ENCODE measurements around the gene CTSZ.
"Not testable (repeated sequence)": the region's sequence is repeated elsewhere in the genome, so short reads cannot be mapped to it uniquely, and the experiment has no call there.

CTSZ gene

GRCh38 chr20:59023616-59024015, 16.6 kb upstream of the CTSZ start:
- Mint-ChIP-seq H3K4me3 (no peak overlapping the region), H3K36me3 (peaks cover 56% of the 10 kb centered on the region), H3K9me3 (no peaks in the 10 kb centered on the region), H3K27me3 (no peaks in the 10 kb centered on the region), H3K27ac (peak overlapping the region; percentile 28), H3K4me1 (peaks cover 31% of the 10 kb centered on the region)
- ATAC-seq, result no peak

GRCh38 chr20:59022754-59023153, 15.7 kb upstream of the CTSZ start:
- ATAC-seq, result no peak
- peaks cover 64% of the 10 kb centered on the region for H3K36me3 Mint-ChIP-seq
- H3K27ac Mint-ChIP-seq, result peak overlapping the region; percentile 28

GRCh38 chr20:59020938-59021551, 14.0 kb upstream of the CTSZ start:
- H3K36me3 Mint-ChIP-seq, result peaks cover 49% of the 10 kb centered on the region
- H3K4me1 Mint-ChIP-seq, result peaks cover 41% of the 10 kb centered on the region
- H3K27ac Mint-ChIP-seq, result no peak overlapping the region
- H3K4me3 Mint-ChIP-seq, result no peak overlapping the region
- no peak for ATAC-seq
- no peaks in the 10 kb centered on the region for H3K27me3 Mint-ChIP-seq
- H3K9me3 Mint-ChIP-seq, result no peaks in the 10 kb centered on the region

More at GRCh38 chr20:59022754-59023153, 15.7 kb upstream of the CTSZ start:
- Mint-ChIP-seq H3K4me3 (no peak overlapping the region), H3K9me3 (no peaks in the 10 kb centered on the region), H3K4me1 (peaks cover 37% of the 10 kb centered on the region), H3K27me3 (no peaks in the 10 kb centered on the region)

- H3K4me3 Mint-ChIP-seq, result no peak within 1 kb of the TSS
- H3K4me1 Mint-ChIP-seq, result peaks cover 48% of the 10 kb centered on the region
- no peak for ATAC-seq
- peak within 1 kb of the TSS; percentile 90 for H3K27ac Mint-ChIP-seq
- peaks cover 31% of the 10 kb centered on the region for H3K36me3 Mint-ChIP-seq
- no peaks in the 10 kb centered on the region for H3K9me3 Mint-ChIP-seq
- no peaks in the 10 kb centered on the region for H3K27me3 Mint-ChIP-seq
These were observed 12.2 kb upstream of the CTSZ start, which contains the start of gene TUBB1 for GRCh38 chr20:59019217-59019616. Gene TUBB1 (plus strand): TSS chr20:59019429. CDS start chr20:59019523, 94 bp downstream.

DNA sequence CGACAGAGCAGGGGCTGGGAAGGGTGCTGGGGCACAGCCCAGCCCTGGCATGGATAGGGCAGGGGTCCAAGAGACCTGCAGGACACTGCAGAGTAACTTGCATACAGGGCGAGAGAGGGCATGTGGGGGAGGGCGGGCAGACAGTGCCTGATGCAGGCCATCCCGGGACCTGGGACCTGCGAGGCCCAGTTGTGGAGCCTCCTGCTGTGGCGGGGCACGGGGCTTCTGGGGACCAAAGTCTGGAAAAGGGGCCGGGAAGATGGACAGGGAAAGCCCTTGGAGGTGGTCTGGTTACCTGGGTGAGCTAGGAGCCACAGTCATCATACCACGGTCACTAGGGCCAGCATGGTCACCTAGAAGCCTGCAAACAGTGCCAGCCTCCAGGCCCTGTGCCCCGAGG, 11.8 kb upstream of the CTSZ start:
- peak overlapping the region; percentile 90 for H3K27ac Mint-ChIP-seq
- H3K4me1 Mint-ChIP-seq, result peaks cover 47% of the 10 kb centered on the region
- no peaks in the 10 kb centered on the region for H3K9me3 Mint-ChIP-seq
- ATAC-seq, result no peak
- peaks cover 28% of the 10 kb centered on the region for H3K36me3 Mint-ChIP-seq
- H3K27me3 Mint-ChIP-seq, result no peaks in the 10 kb centered on the region
- H3K4me3 Mint-ChIP-seq, result no peak overlapping the region

DNA sequence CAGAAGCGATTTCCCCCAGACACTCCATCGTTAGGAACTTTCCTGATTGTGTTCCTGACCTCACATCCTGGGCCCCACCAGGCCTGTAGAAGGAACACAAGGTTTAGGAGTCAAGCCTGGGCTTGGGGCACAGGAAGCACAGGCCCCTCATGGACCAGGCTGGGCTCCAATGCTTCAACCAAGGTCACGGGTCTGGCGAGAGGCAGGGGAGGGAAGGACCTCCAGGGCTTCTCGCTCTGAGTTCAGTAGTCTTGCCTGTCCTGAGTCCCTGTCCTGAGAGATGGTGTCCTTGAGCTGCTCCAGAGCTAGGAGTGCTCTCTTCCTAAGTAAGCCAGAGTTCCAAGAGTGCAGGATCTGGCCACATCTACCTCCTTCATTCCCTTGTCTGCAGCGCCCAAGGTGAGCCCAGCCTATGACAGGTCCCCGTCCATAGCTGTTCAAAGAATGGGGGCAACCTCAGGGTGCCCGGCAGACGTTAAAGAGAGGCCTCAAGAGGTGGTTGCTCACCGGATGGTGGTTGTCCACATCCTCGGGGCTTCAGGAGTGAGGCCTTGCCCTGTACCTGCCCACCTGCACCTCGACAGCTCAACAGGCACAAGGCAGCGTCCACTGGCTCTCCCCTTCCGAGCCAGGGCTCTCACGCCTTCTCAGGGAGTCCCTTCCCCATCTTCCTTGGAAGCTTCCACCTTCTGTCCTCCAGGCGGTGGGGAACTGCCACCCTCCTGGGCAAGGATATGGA, 10.6 kb upstream of the CTSZ start:
- Mint-ChIP-seq H3K36me3 (peaks cover 24% of the 10 kb centered on the region), H3K9me3 (no peaks in the 10 kb centered on the region), H3K4me3 (no peak overlapping the region), H3K4me1 (peaks cover 50% of the 10 kb centered on the region), H3K27me3 (no peaks in the 10 kb centered on the region), H3K27ac (peak overlapping the region; percentile 90)
- peak; percentile 5 for ATAC-seq

GRCh38 chr20:59016795-59017492, 9.9 kb upstream of the CTSZ start:
- H3K27ac Mint-ChIP-seq, result peak overlapping the region; percentile 90
- peaks cover 17% of the 10 kb centered on the region for H3K36me3 Mint-ChIP-seq
- H3K4me3 Mint-ChIP-seq, result peak overlapping the region; percentile 2
- H3K4me1 Mint-ChIP-seq, result peaks cover 48% of the 10 kb centered on the region
- peak; percentile 71 for ATAC-seq
- no peaks in the 10 kb centered on the region for H3K9me3 Mint-ChIP-seq
- no peaks in the 10 kb centered on the region for H3K27me3 Mint-ChIP-seq

- Mint-ChIP-seq H3K27me3 (no peaks in the 10 kb centered on the region), H3K9me3 (no peaks in the 10 kb centered on the region), H3K4me3 (peak overlapping the region; percentile 45), H3K27ac (peak overlapping the region; percentile 90), H3K36me3 (peaks cover 17% of the 10 kb centered on the region), H3K4me1 (peaks cover 54% of the 10 kb centered on the region)
- ATAC-seq, result no peak
These were observed 9.0 kb upstream of the CTSZ start for GRCh38 chr20:59015812-59016711.

GRCh38 chr20:59015411-59015810, 8.4 kb upstream of the CTSZ start:
- Mint-ChIP-seq H3K9me3 (no peaks in the 10 kb centered on the region), H3K27me3 (no peaks in the 10 kb centered on the region), H3K27ac (peak overlapping the region; percentile 90), H3K4me3 (no peak overlapping the region), H3K4me1 (peaks cover 57% of the 10 kb centered on the region), H3K36me3 (peaks cover 17% of the 10 kb centered on the region)
- ATAC-seq, result no peak

DNA sequence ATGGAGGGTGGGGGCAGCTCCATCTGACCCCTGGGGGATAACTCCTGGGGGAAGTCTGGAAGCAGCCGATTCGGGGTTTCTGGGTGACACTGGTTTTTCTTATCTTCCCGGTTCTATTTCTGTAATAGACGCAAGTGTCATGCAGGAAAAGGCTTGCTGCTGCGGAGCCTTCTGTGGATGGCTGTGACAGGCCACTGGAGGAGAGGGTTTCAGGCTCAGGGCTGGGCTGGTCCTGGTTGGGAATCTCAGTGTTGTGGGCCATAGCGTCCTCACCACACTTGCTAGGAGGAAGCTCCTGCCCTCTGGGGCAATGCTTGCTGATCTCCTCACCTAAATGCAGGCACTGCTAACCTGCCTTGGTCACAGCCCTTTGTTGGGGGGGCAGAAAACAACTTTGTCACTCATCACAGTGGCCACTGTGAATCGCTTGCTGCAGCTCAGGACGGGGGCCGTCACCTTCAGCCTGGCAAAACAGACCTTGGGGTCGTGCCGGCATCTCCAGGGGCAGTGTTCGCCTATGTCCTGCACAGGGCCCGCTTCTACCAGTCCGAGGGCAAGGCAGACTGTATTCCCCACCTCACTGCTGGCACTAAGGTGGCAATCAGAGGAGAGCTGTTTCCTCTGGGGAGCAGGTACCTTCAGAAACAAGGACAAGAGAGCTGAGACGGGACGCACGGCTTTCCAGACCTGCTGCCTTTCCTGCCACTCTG, 7.8 kb upstream of the CTSZ start:
- H3K27me3 Mint-ChIP-seq, result no peaks in the 10 kb centered on the region
- H3K9me3 Mint-ChIP-seq, result no peaks in the 10 kb centered on the region
- peaks cover 63% of the 10 kb centered on the region for H3K4me1 Mint-ChIP-seq
- no peak overlapping the region for H3K4me3 Mint-ChIP-seq
- no peak for ATAC-seq
- peak overlapping the region; percentile 60 for H3K27ac Mint-ChIP-seq
- peaks cover 17% of the 10 kb centered on the region for H3K36me3 Mint-ChIP-seq

DNA sequence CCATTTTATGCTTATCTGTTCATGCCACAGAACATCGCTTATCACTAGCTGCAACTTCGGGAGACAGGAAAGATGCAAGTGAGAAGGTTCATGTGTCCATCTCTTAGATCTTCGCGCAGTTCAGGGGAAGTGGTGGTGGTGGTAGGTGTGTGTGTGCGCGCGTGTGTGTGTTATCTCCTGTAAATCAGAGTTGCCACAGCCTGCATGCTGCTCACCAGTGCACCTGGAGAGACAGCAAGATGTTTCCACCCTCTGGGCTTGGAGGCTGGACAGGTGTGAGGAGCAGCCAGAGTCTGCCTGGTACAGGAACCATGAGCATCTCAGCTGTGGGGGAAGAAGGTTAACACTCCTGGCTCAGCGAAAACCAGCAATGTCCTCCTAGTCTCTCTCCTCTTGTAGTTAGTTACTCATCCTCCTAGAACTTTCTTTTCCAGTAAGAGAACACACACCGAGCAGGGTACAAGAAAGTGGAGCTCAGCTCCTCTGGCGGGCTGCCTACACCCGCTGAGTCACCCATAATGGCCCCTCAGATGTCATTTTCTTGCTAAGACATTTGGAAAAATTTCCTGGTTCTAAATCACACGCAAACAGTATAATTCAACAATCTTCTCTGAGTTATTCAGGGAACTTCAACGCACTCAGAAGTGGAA, 7.0 kb upstream of the CTSZ start:
- Mint-ChIP-seq H3K4me3 (no peak overlapping the region), H3K27me3 (no peaks in the 10 kb centered on the region), H3K9me3 (no peaks in the 10 kb centered on the region), H3K27ac (peak overlapping the region; percentile 64), H3K36me3 (peaks cover 17% of the 10 kb centered on the region), H3K4me1 (peaks cover 67% of the 10 kb centered on the region)
- no peak for ATAC-seq

- H3K4me1 Mint-ChIP-seq, result peaks cover 71% of the 10 kb centered on the region
- H3K9me3 Mint-ChIP-seq, result no peaks in the 10 kb centered on the region
- no peak for ATAC-seq
- no peaks in the 10 kb centered on the region for H3K27me3 Mint-ChIP-seq
- peak overlapping the region; percentile 64 for H3K27ac Mint-ChIP-seq
- no peak overlapping the region for H3K4me3 Mint-ChIP-seq
- H3K36me3 Mint-ChIP-seq, result peaks cover 13% of the 10 kb centered on the region
These were observed 6.2 kb upstream of the CTSZ start for GRCh38 chr20:59013031-59013951.

- not testable (repeated sequence) for H3K4me3 Mint-ChIP-seq, ATAC-seq, H3K27ac Mint-ChIP-seq, H3K27me3 Mint-ChIP-seq, H3K9me3 Mint-ChIP-seq
- Mint-ChIP-seq H3K4me1 (peaks cover 66% of the 10 kb centered on the region), H3K36me3 (peaks cover 12% of the 10 kb centered on the region)
These were observed 4.8 kb upstream of the CTSZ start for GRCh38 chr20:59011874-59012157.
